GM21423 (cell line): Measurements from ENCODE around the gene RNASE7.

Source experiments
- ATAC-seq: cut with Tn5 transposase; IDR thresholded peaks from one replicate; pipeline ENCODE4 v1.9.1; 2021; ENCODE audit warnings: mild to moderate bottlenecking, moderate library complexity; ENCODE audit not compliant: unreplicated experiment

Gene RNASE7

GRCh38 chr14:21042918-21043317 is 756 bp downstream of the RNASE7 start:
- ATAC-seq, result no peak

DNA sequence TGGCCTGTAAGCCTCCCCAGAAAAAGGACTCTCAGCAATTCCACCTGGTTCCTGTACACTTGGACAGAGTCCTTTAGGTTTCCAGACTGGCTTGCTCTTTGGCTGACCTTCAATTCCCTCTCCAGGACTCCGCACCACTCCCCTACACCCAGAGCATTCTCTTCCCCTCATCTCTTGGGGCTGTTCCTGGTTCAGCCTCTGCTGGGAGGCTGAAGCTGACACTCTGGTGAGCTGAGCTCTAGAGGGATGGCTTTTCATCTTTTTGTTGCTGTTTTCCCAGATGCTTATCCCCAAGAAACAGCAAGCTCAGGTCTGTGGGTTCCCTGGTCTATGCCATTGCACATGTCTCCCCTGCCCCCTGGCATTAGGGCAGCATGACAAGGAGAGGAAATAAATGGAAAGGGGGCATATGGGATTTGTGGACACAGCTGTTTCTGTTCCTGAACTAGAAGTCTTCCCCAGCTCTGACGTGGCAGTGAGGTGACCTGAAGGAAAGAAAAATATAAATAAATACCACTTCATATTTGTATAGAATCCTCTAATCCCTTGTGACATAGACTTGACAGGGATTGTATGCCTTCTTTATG is 1.3 kb downstream of the RNASE7 start:
- no peak for ATAC-seq

- ATAC-seq, result no peak
Measured at GRCh38 chr14:21043974-21044618, 1.9 kb downstream of the RNASE7 start.

- no peak for ATAC-seq
Measured at GRCh38 chr14:21047378-21047781, 5.2 kb downstream of the RNASE7 start.

GRCh38 chr14:21048638-21049037 is 6.5 kb downstream of the RNASE7 start:
- no peak for ATAC-seq

DNA sequence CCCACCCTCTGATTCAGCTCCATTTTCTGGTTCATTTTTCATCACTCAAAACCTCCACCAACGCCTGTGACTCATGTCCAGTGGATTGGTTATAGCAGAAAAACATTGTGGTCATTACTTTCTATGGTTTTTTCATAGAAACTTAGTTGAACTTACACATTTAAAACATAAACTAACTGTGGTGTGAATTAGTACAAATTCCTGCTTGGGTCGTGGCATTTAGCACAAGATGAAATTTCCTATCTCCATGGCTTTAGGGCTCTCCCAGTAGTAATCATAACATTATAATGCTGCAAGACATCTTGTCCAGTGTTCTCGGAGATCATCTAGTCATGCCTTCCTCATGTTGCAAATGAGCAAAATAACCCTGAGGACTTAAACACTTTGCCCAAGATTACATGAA is 7.1 kb downstream of the RNASE7 start:
- ATAC-seq, result no peak

- no peak for ATAC-seq
Measured at GRCh38 chr14:21050597-21050996, 8.4 kb downstream of the RNASE7 start.

DNA sequence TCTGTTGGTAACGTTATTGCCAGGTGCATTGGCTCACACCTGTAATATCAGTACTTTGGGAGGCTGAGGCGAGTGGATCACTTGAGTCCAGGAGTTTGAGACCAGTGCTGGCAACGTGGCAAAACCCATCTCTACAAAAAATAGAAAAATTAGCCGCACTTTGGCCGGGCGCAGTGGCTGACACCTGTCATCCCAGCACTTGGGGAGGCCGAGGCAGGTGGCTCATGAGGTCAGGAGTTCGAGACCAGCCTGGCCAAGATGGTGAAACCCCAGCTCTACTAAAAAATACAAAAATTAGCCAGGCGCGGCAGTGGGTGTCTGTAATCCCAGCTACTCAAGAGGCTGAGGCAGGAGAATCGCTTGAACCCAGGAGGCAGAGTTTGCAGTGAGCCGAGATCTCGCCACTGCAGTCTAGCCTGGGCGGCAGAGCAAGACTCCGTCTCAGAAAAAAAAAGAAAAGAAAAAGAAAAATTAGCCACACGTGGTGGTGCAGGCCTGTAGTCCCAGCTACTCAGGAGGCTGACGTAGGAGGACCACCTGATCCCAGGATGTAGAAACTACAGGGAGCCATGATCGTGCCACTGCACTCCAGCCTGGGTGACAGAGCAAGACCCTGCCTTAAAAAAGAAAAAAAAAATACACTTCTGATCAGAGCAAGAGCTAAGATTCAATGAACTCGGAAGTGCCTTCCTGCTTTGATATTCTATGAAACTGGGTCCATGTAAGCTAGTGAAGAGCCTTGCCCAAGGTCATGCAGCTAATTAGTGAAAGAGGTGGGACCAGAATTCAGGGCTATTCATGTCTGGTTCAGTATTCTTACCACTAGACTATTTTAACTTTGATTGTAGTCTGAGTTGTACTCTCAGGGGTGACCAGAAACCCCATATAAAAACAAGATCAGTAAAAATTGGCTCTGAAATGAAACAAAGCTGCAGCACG is 11.3 kb downstream of the RNASE7 start:
- no peak for ATAC-seq

DNA sequence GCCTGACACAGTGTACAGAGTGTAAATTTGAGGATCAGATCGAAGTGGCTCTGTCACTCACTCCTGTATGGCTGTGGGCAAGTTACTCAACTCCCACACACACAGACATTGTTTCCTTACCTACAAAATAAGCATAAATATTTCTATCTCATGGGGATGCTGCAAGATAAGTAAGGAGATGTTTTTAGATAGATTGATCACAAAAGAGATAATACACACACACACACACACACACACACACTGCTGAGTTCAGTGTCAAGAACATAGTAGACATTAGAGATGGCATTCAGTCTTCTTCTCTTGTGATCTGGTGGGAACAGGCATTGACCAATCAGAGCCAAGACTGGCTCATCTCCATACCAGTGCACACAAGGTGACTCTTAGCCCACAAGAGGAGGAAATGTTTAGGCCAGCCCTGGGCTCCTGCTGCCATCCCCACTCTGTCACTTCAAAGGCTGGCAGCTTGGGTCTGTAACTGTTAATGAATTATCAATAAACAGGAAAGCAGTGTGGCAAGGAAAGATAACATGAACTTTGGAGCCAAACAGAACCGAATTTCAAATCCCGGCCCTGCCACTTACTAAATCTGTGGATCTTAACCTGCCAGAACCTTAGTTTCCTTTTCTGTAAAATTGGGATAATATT is 12.1 kb downstream of the RNASE7 start:
- no peak for ATAC-seq

DNA sequence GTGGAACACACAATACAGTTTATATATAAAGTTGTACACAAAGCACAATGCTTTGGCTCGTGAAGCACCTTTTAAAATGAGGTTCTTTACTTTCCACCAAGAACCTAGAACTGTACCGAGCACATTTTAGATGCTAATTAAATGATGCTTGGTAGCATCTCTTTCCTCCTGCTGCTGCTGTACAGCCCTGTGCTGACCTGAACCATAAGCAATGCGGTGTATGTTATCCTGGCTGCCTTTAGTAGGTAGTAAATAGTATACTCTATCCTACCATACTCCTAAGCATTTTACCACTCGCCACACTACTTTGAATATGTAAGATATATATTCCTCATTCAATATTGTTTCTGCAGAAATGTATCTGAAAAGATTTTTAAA is 12.6 kb downstream of the RNASE7 start:
- no peak for ATAC-seq

GRCh38 chr14:21055432-21056117 is 13.4 kb downstream of the RNASE7 start:
- ATAC-seq, result no peak

DNA sequence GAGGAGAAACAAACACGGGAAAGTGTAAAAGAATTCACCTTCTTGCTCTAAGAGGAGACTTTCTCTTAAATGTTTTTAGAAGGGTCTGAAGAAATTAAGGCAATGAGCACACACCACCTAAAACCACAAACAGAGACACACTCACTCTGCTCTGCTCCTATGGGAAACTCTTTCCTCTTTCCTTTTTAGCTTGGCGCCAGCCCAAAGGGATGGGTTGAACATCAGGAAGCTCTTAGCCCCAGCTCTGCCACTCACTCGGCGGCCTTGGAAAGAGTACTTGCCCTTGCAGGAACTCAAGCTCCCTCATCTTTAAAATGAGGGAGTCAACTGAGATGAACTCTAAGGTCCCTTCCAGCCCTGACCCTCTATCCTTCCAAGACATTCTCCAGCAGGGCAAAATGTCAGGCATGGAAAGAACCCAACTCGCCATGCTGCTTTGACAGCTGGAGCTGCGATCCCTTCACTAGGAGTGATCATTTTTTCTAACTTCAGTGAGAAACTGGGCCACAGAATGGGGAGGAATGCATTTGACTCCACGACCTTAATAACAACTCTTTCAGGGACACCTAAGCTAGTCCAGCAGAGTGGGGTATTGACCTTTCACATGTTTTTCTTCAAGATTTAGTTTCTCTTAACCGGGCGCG is 14.5 kb downstream of the RNASE7 start:
- ATAC-seq, result no peak

GRCh38 chr14:21057803-21058675 is 15.9 kb downstream of the RNASE7 start, which contains the start of gene RNASE8:
RNASE8 (plus strand) TSS chr14:21057822; CDS start chr14:21057893, 71 bp downstream.
- no peak for ATAC-seq

DNA sequence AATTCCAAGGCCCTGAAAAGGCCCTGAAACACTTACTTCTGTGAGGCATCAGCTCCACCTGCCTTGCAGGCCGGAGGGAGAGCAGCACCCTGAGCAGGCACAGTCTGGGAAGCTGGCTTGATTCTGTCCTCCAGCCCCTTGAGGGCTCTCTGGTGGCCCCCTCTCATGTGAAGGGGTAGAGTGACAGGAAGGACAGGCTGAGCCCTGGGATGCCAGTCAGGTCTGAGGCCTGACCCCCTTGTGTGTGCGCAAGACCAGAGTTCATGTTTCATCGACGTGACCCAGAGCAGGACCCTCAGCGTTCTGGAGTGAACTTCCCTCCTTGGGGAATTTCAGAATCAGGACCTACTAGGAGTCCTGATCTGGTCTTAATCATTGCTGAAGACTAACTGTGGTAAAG is 16.7 kb downstream of the RNASE7 start:
- ATAC-seq, result no peak

DNA sequence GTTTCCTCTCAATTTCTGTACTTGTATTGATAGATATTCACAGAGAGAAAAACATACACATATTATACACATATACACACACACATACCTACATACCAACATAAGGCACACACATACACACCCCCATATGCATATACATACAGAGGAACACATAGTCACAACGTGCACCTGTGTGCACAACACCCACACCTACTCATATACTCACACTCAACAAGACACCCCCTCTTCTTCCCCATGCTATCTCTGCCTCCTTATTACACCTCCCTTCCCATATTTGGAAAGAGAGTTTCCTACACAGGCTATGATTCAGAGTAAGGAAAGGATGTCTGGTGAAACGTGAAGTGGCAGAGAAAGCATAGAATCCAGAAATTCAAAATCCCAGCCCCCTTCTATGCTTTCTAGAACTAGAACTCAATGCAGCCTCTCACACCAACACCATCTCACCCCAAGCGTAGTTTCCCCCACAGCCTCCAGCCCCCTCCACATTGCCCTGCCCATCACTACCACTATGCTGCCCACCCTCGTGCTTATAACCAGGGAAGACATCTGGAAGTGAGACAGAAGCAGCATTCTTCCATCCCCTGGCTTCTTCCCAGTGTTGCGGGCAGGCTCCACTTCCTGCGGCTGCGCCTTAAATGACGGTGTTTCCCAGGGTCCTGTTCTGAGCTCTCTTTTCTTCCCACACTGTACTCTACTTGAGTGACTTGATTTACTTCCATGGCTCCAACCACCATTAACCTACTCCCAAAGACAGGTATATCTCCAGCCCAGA is 17.9 kb downstream of the RNASE7 start:
- no peak for ATAC-seq

GRCh38 chr14:21060614-21061346 is 18.6 kb downstream of the RNASE7 start:
- no peak for ATAC-seq

DNA sequence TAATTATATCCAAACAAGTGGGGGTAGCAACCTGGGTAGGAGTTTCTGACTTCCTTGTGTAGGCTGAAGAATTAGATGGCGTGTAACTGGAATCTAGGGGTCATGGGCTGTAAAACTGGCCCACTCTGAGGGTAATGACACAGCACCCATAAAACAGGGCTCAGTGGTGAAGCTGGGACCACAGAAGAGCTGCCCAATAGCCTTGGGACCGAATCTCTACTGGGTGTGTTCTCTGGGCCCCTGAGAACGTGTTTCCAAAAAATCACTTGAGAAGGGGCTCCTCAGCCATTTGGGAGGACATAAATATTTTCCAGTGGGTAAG is 19.1 kb downstream of the RNASE7 start:
- no peak for ATAC-seq

DNA sequence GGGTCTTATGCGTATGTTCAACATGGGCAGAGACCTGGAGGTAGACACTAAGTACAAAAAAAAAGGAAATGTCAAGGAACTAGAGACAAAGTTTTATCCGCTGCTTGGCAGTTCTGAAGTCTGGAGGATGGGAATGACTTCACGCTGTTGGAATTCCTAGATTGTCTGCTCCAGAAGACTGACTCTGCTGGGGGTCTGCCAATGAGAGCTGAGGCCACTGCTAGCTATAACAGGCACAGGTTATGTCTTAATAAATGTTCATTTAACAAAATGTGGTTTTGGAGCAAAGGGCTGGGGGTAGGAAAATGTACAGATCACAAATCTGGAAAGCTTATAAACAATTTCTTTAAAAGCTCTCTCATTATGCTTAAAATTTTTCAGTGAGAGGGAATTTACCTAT is 21.3 kb downstream of the RNASE7 start:
- ATAC-seq, result no peak
